H9 (cell line): ENCODE data around the gene ADARB2. TPM values are rescaled to one million over a fixed set of nuclear protein-coding genes. Genes with fewer than 3 reads are reported as not detected.

Source experiments
- DNase-seq: peaks from one replicate; pipeline ENCODE4 v3.0.0-alpha.2; 2017
- H2AFZ ChIP-seq: one replicate; pipeline ENCODE4 v1.6.1; 2013; ENCODE audit warnings: mild to moderate bottlenecking, low read length, control low read depth, moderate library complexity
- H2AK5ac ChIP-seq: 2 replicates; pipeline ENCODE4 v1.6.1; 2013; ENCODE audit warnings: low read length, control low read depth, mixed read lengths; ENCODE audit not compliant: insufficient read length
- H2BK120ac ChIP-seq: one replicate; pipeline ENCODE4 v1.6.1; 2013; ENCODE audit warnings: low read depth, mild to moderate bottlenecking, low read length, control low read depth, inconsistent platforms; ENCODE audit not compliant: poor library complexity, severe bottlenecking
- H2BK12ac ChIP-seq: 2 replicates; pipeline ENCODE4 v1.6.1; 2013; ENCODE audit warnings: low read length, control low read depth, mixed read lengths, low read depth; ENCODE audit not compliant: insufficient read length
- H2BK15ac ChIP-seq: 2 replicates; pipeline ENCODE4 v1.6.1; 2013; ENCODE audit warnings: low read depth, low read length, control low read depth
- H2BK20ac ChIP-seq: one replicate; pipeline ENCODE4 v1.6.1; 2013; ENCODE audit warnings: low read depth, mild to moderate bottlenecking, low read length, control low read depth, inconsistent platforms; ENCODE audit not compliant: poor library complexity, severe bottlenecking
- H2BK5ac ChIP-seq: 2 replicates; pipeline ENCODE4 v1.6.1; 2013; ENCODE audit warnings: low read length, control low read depth, mixed read lengths; ENCODE audit not compliant: insufficient read length
- H3K14ac ChIP-seq: 2 replicates; pipeline ENCODE4 v1.6.1; 2013; ENCODE audit warnings: low read length, control low read depth; ENCODE audit not compliant: insufficient read depth
- H3K18ac ChIP-seq: 2 replicates; pipeline ENCODE4 v1.6.1; 2013; ENCODE audit warnings: low read depth, mild to moderate bottlenecking, mixed read lengths, low read length, control low read depth; ENCODE audit not compliant: insufficient read length
- H3K23ac ChIP-seq: 2 replicates; pipeline ENCODE4 v1.6.1; 2013; ENCODE audit warnings: low read length, control low read depth, mixed read lengths, low read depth; ENCODE audit not compliant: insufficient read length
- H3K23me2 ChIP-seq: 2 replicates; pipeline ENCODE4 v1.6.1; 2013; ENCODE audit warnings: low read depth, mild to moderate bottlenecking, mixed read lengths, low read length, control low read depth; ENCODE audit not compliant: insufficient read length, poor library complexity, severe bottlenecking
- H3K27ac ChIP-seq: 2 replicates; pipeline ENCODE4 v1.5.1; 2013; ENCODE audit warnings: low read length, control low read depth, mixed read lengths, low read depth; ENCODE audit not compliant: insufficient read length
- H3K27me3 ChIP-seq: 2 replicates; pipeline ENCODE4 v1.6.1; 2013; ENCODE audit warnings: low read length, control low read depth, inconsistent platforms; ENCODE audit not compliant: insufficient read depth
- H3K4ac ChIP-seq: 2 replicates; pipeline ENCODE4 v1.6.1; 2013; ENCODE audit warnings: low read depth, mild to moderate bottlenecking, control low read depth, inconsistent platforms, low read length, moderate library complexity
- H3K4me1 ChIP-seq: 2 replicates; pipeline ENCODE4 v1.6.1; 2013; ENCODE audit warnings: low read length, control low read depth, inconsistent platforms; ENCODE audit not compliant: insufficient read depth
- H3K4me2 ChIP-seq: 2 replicates; pipeline ENCODE4 v1.6.1; 2013; ENCODE audit warnings: low read length, control low read depth, mixed read lengths; ENCODE audit not compliant: insufficient read length, insufficient read depth
- H3K56ac ChIP-seq: 2 replicates; pipeline ENCODE4 v1.6.1; 2013; ENCODE audit warnings: low read depth, mild to moderate bottlenecking, mixed read lengths, low read length, control low read depth; ENCODE audit not compliant: insufficient read length
- H3K79me1 ChIP-seq: 2 replicates; pipeline ENCODE4 v1.6.1; 2013; ENCODE audit warnings: low read depth, mild to moderate bottlenecking, moderate library complexity, low read length, control low read depth, inconsistent platforms; ENCODE audit not compliant: insufficient read depth, poor library complexity, severe bottlenecking
- H3K79me2 ChIP-seq: 2 replicates; pipeline ENCODE4 v1.6.1; 2013; ENCODE audit warnings: low read length, control low read depth, inconsistent platforms; ENCODE audit not compliant: insufficient read depth
- H3K9ac ChIP-seq: 2 replicates; pipeline ENCODE4 v1.6.1; 2013; ENCODE audit warnings: low read length, control low read depth, mixed read lengths; ENCODE audit not compliant: insufficient read length; ENCODE audit errors: extremely low read depth
- H3K9me3 ChIP-seq: one replicate; pipeline ENCODE4 v1.6.1; 2013; ENCODE audit warnings: low read depth, low read length, inconsistent platforms; ENCODE audit not compliant: control insufficient read depth
- H3T11ph ChIP-seq: one replicate; pipeline ENCODE4 v1.6.1; 2013; ENCODE audit warnings: mild to moderate bottlenecking, low read length, control low read depth, inconsistent platforms
- H4K20me1 ChIP-seq: one replicate; pipeline ENCODE4 v1.6.1; 2013; ENCODE audit not compliant: control insufficient read depth, insufficient read length, insufficient read depth
- H4K5ac ChIP-seq: 2 replicates; pipeline ENCODE4 v1.6.1; 2013; ENCODE audit warnings: low read depth, mild to moderate bottlenecking, mixed read lengths, low read length, control low read depth; ENCODE audit not compliant: insufficient read length
- H4K8ac ChIP-seq: replicated peaks from 2 replicates; pipeline ENCODE4 v1.6.1; 2013; ENCODE audit warnings: low read length, control low read depth, mixed read lengths, low read depth; ENCODE audit not compliant: insufficient read length
- H4K91ac ChIP-seq: 2 replicates; pipeline ENCODE4 v1.6.1; 2013; ENCODE audit warnings: low read depth, mild to moderate bottlenecking, moderate library complexity, mixed read lengths, low read length, control low read depth; ENCODE audit not compliant: insufficient read length
- H3K27ac Mint-ChIP-seq, 3 experiments: 2 replicates in 2 of 3; 3 replicates in 1 of 3; pipeline ENCODE4 v1.8.0; 2020 to 2021; ENCODE audit warnings: mixed read lengths in 3 of 3, mild to moderate bottlenecking in 1 of 3, moderate library complexity in 1 of 3
- H3K27me3 Mint-ChIP-seq: 2 replicates; pipeline ENCODE4 v1.8.0; 2021; ENCODE audit warnings: low read depth, mild to moderate bottlenecking, moderate library complexity, mixed read lengths
- H3K36me3 Mint-ChIP-seq, 3 experiments: 2 replicates in 2 of 3; 3 replicates in 1 of 3; pipeline ENCODE4 v1.8.0; 2020 to 2021; ENCODE audit warnings: low read depth in 3 of 3, mixed read lengths in 3 of 3; ENCODE audit not compliant: insufficient read depth in 1 of 3
- H3K4me1 Mint-ChIP-seq, 2 experiments: 2 replicates each; pipeline ENCODE4 v1.8.0; 2020; ENCODE audit warnings: mixed read lengths in 2 of 2
- H3K4me3 Mint-ChIP-seq, 2 experiments: 2 replicates in 1 of 2; 3 replicates in 1 of 2; pipeline ENCODE4 v1.8.0; 2020 to 2021; ENCODE audit warnings: mild to moderate bottlenecking in 2 of 2, mixed read lengths in 2 of 2, moderate library complexity in 1 of 2
- H3K9me3 Mint-ChIP-seq, 2 experiments: 2 replicates in 1 of 2; 3 replicates in 1 of 2; pipeline ENCODE4 v1.8.0; 2020; ENCODE audit warnings: mild to moderate bottlenecking in 2 of 2, mixed read lengths in 2 of 2, moderate library complexity in 1 of 2
- WGBS: extraction: QIAGEN DNeasy Blood & Tissue Kit; methylation state at CpG from one replicate; pipeline ENCODE4 v1.1.7; 2013; ENCODE audit warnings: missing lambda C conversion rate, low lambda C conversion rate, mixed read lengths; ENCODE audit not compliant: insufficient read length; ENCODE audit errors: extremely low coverage; 5-methylcytosine and 5-hydroxymethylcytosine counted together
- total RNA-seq: library from RNA; stranded (reverse); gene quantifications from 2 replicates; pipeline ENCODE4 v1.2.1, GENCODE V29; 2021
- TF ChIP-seq, protein P1 (sequence below): fragments of 200-600 bp; sonication (generic); conservative IDR thresholded peaks from 3 replicates; pipeline ENCODE4 v1.8.0; 2021; ENCODE audit warnings: antibody characterized with exemption, mild to moderate bottlenecking

ADARB2 gene
- total RNA-seq, 1 experiment from 2014 or later, result 0.87 TPM

DNA sequence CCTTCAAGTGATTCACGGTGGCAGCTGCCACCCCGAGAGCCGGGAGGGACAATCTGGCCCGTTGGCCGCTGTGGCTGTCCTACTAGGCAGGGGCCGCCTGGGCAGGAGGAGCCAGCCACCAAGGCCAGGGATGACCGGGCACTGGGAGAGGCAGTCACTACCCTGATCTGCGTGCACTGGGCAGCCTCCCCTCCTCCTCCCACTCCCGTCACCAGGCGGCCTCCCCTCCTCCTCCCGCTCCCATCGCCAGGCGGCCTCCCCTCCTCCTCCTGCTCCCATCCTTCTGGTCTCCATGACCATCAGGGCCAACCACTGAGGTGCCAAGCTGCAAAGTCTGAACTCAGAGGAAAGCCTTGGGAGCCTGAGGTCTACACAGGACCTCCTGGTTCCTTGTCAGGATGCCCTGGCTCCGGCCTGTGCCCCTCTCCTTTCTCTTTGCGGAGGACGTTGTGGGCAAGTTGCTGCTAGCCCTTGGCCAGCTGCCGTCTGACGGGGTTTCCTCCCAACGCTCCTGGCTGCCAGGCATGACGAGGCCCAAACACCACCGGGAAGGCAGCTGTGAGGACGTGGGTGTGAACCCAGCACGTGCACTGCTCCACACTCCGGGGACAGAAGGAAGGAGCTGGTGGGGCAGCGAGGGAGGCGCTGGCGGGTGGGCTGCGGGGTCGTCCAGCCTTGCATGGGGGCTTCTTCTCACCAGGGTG lies 550.0 kb downstream of the ADARB2 start:
- H3K4me1 Mint-ChIP-seq, result peaks cover 0 to 16% of the 10 kb centered on the region in 2 experiments; a peak in 2 of 4 replicates
- TF ChIP-seq, protein P1, sequence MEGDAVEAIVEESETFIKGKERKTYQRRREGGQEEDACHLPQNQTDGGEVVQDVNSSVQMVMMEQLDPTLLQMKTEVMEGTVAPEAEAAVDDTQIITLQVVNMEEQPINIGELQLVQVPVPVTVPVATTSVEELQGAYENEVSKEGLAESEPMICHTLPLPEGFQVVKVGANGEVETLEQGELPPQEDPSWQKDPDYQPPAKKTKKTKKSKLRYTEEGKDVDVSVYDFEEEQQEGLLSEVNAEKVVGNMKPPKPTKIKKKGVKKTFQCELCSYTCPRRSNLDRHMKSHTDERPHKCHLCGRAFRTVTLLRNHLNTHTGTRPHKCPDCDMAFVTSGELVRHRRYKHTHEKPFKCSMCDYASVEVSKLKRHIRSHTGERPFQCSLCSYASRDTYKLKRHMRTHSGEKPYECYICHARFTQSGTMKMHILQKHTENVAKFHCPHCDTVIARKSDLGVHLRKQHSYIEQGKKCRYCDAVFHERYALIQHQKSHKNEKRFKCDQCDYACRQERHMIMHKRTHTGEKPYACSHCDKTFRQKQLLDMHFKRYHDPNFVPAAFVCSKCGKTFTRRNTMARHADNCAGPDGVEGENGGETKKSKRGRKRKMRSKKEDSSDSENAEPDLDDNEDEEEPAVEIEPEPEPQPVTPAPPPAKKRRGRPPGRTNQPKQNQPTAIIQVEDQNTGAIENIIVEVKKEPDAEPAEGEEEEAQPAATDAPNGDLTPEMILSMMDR, result no peak
- Histone ChIP-seq H3K27me3 (no peaks in the 10 kb centered on the region), H2AFZ (no peak overlapping the region), H3K18ac (no peak overlapping the region), H4K8ac (no peak overlapping the region), H2BK12ac (no peak overlapping the region), H4K20me1 (no peaks in the 10 kb centered on the region), H2BK20ac (no peak overlapping the region), H3K4ac (no peak overlapping the region), H3K9me3 (no peaks in the 10 kb centered on the region), H4K5ac (no peak overlapping the region), H4K91ac (no peak overlapping the region), H3K4me1 (no peaks in the 10 kb centered on the region), H3T11ph (no peak overlapping the region), H2BK120ac (no peak overlapping the region), H2BK15ac (no peak overlapping the region), H3K79me2 (no peaks in the 10 kb centered on the region), H2AK5ac (no peak overlapping the region), H2BK5ac (no peak overlapping the region), H3K23me2 (no peaks in the 10 kb centered on the region), H3K56ac (no peak overlapping the region), H3K79me1 (no peaks in the 10 kb centered on the region), H3K14ac (peak overlapping the region; percentile 8; the same call in 1 of the 2 replicates), H3K9ac (no peak overlapping the region), H3K23ac (no peak overlapping the region), H3K4me2 (no peak overlapping the region), H3K27ac (no peak overlapping the region)
- no CpG with 5 or more reads among the region's 29 CpGs for WGBS
- peaks cover 9% of the 10 kb centered on the region; the same call in 1 of the 2 replicates for H3K27me3 Mint-ChIP-seq
- no peak overlapping the region for H3K27ac Mint-ChIP-seq
- H3K4me3 Mint-ChIP-seq, result no peak overlapping the region
- H3K36me3 Mint-ChIP-seq, result no peaks in the 10 kb centered on the region
- DNase-seq, result no peak
- no peaks in the 10 kb centered on the region for H3K9me3 Mint-ChIP-seq
